ENCODE results near the gene KDM6A.

DNA sequence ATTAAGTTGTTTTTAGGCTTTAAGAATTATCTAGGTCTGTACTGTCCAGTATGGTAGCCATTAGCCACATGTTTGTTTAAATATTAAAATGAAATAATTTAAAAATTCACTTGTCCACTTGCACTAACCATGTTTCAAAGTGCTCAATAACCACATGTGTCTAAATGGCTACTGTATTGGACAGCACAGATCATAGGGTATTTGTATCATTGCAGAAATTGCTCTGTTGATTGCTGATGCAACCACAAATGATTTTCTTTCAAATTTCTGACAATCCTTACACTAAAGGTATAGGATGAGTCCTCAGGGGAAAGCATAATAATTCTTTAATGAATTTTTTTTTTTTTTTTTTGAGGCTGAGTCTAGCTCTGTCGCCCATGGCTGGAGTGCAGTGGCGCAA, 84.9 kb downstream of the KDM6A start:
- TF ChIP-seq EP300 (conservative IDR thresholded peaks at IDR 0.05; ENCODE audit: poor library complexity, severe bottlenecking) (no peak), TAF1 (IDR thresholded peaks at IDR 0.05; ENCODE audit: low read depth) (no peak), POLR2AphosphoS5 (IDR thresholded peaks at IDR 0.05) (no peak), MXI1 (conservative IDR thresholded peaks at IDR 0.05; ENCODE audit: poor library complexity, severe bottlenecking) (no peak), EZH2 (IDR thresholded peaks at IDR 0.05; ENCODE audit: borderline replicate concordance, insufficient read depth, low read length, poor library complexity, severe bottlenecking) (no peak), RAD21 (conservative IDR thresholded peaks at IDR 0.05) (no peak), SMC3 (conservative IDR thresholded peaks at IDR 0.05; ENCODE audit: poor library complexity) (no peak)
- TF ChIP-seq, protein P1, sequence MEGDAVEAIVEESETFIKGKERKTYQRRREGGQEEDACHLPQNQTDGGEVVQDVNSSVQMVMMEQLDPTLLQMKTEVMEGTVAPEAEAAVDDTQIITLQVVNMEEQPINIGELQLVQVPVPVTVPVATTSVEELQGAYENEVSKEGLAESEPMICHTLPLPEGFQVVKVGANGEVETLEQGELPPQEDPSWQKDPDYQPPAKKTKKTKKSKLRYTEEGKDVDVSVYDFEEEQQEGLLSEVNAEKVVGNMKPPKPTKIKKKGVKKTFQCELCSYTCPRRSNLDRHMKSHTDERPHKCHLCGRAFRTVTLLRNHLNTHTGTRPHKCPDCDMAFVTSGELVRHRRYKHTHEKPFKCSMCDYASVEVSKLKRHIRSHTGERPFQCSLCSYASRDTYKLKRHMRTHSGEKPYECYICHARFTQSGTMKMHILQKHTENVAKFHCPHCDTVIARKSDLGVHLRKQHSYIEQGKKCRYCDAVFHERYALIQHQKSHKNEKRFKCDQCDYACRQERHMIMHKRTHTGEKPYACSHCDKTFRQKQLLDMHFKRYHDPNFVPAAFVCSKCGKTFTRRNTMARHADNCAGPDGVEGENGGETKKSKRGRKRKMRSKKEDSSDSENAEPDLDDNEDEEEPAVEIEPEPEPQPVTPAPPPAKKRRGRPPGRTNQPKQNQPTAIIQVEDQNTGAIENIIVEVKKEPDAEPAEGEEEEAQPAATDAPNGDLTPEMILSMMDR (IDR thresholded peaks at IDR 0.05; ENCODE audit: poor library complexity, severe bottlenecking) = no peak
- TF ChIP-seq, protein P2, sequence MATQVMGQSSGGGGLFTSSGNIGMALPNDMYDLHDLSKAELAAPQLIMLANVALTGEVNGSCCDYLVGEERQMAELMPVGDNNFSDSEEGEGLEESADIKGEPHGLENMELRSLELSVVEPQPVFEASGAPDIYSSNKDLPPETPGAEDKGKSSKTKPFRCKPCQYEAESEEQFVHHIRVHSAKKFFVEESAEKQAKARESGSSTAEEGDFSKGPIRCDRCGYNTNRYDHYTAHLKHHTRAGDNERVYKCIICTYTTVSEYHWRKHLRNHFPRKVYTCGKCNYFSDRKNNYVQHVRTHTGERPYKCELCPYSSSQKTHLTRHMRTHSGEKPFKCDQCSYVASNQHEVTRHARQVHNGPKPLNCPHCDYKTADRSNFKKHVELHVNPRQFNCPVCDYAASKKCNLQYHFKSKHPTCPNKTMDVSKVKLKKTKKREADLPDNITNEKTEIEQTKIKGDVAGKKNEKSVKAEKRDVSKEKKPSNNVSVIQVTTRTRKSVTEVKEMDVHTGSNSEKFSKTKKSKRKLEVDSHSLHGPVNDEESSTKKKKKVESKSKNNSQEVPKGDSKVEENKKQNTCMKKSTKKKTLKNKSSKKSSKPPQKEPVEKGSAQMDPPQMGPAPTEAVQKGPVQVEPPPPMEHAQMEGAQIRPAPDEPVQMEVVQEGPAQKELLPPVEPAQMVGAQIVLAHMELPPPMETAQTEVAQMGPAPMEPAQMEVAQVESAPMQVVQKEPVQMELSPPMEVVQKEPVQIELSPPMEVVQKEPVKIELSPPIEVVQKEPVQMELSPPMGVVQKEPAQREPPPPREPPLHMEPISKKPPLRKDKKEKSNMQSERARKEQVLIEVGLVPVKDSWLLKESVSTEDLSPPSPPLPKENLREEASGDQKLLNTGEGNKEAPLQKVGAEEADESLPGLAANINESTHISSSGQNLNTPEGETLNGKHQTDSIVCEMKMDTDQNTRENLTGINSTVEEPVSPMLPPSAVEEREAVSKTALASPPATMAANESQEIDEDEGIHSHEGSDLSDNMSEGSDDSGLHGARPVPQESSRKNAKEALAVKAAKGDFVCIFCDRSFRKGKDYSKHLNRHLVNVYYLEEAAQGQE (IDR thresholded peaks at IDR 0.05; ENCODE audit: borderline replicate concordance) = no peak

Measured in neural cell (in vitro differentiated cells).